ENCODE data around the gene HIPK2. TPM values are rescaled to one million over a fixed set of nuclear protein-coding genes. Genes with fewer than 3 reads are reported as not detected.

HIPK2 gene
- total RNA-seq, 2 donors from 2014 or later: 95.1 to 125 TPM

GRCh38 chr7:139694389-139694676 lies 83.5 kb downstream of the HIPK2 start:
- Mint-ChIP-seq H3K4me3 (no peak overlapping the region), H3K9me3 (no peaks in the 10 kb centered on the region), H3K27me3 (ENCODE audit: insufficient read depth) (no peaks in the 10 kb centered on the region), H3K36me3 (ENCODE audit: low read depth) (peaks cover 27% of the 10 kb centered on the region), H3K4me1 (peaks cover 9% of the 10 kb centered on the region), H3K27ac (no peak overlapping the region)
- Histone ChIP-seq H3K4me3 (ENCODE audit: low read length) (no peak overlapping the region), H3K27me3 (ENCODE audit: control insufficient read depth, insufficient read depth, low read length, poor library complexity, severe bottlenecking) (no peaks in the 10 kb centered on the region), H3K9me3 (ENCODE audit: control insufficient read depth, low read length) (no peaks in the 10 kb centered on the region), H3K9ac (ENCODE audit: extremely low read depth, low read length, poor library complexity, severe bottlenecking) (no peak overlapping the region), H3K27ac (ENCODE audit: low read depth, low read length) (no peak overlapping the region), H3K4me1 (ENCODE audit: control insufficient read depth, insufficient read depth, low read length) (no peaks in the 10 kb centered on the region), H3K36me3 (ENCODE audit: control insufficient read depth, insufficient read depth, low read length) (peaks cover 71% of the 10 kb centered on the region)
- 94 to 95% methylated on average over 6 to 8 of the region's 8 CpGs for WGBS, 2 experiments (ENCODE audit: insufficient coverage in 1 of 2, insufficient read length in 1 of 2)
- no peak for DNase-seq
- no peak for TF ChIP-seq CTCF (conservative IDR thresholded peaks at IDR 0.05)

GRCh38 chr7:139693651-139694388 lies 84.0 kb downstream of the HIPK2 start:
- no peak for TF ChIP-seq CTCF (conservative IDR thresholded peaks at IDR 0.05)
- Mint-ChIP-seq H3K9me3 (no peaks in the 10 kb centered on the region), H3K36me3 (ENCODE audit: low read depth) (peaks cover 30% of the 10 kb centered on the region), H3K27ac (no peak overlapping the region), H3K4me3 (no peak overlapping the region), H3K27me3 (ENCODE audit: insufficient read depth) (no peaks in the 10 kb centered on the region), H3K4me1 (peaks cover 9% of the 10 kb centered on the region)
- H3K36me3 ChIP-seq (ENCODE audit: control insufficient read depth, insufficient read depth, low read length): peaks cover 74% of the 10 kb centered on the region
- H3K4me1 ChIP-seq (ENCODE audit: control insufficient read depth, insufficient read depth, low read length): no peaks in the 10 kb centered on the region
- no peak for DNase-seq
- H3K27ac ChIP-seq (ENCODE audit: low read depth, low read length): no peak overlapping the region
- WGBS, 2 experiments (ENCODE audit: insufficient coverage in 1 of 2, insufficient read length in 1 of 2): 94 to 96% methylated on average over 4 to 7 of the region's 8 CpGs
- no peak overlapping the region for H3K9ac ChIP-seq (ENCODE audit: extremely low read depth, low read length, poor library complexity, severe bottlenecking)
- H3K4me3 ChIP-seq (ENCODE audit: low read length): no peak overlapping the region
- no peaks in the 10 kb centered on the region for H3K27me3 ChIP-seq (ENCODE audit: control insufficient read depth, insufficient read depth, low read length, poor library complexity, severe bottlenecking)
- H3K9me3 ChIP-seq (ENCODE audit: control insufficient read depth, low read length): no peaks in the 10 kb centered on the region

GRCh38 chr7:139692723-139693122 lies 85.1 kb downstream of the HIPK2 start:
- Mint-ChIP-seq H3K4me3 (no peak overlapping the region), H3K9me3 (no peaks in the 10 kb centered on the region), H3K36me3 (ENCODE audit: low read depth) (peaks cover 38% of the 10 kb centered on the region), H3K4me1 (peaks cover 9% of the 10 kb centered on the region), H3K27me3 (ENCODE audit: insufficient read depth) (no peaks in the 10 kb centered on the region), H3K27ac (no peak overlapping the region)
- no peaks in the 10 kb centered on the region for H3K27me3 ChIP-seq (ENCODE audit: control insufficient read depth, insufficient read depth, low read length, poor library complexity, severe bottlenecking)
- H3K4me3 ChIP-seq (ENCODE audit: low read length): no peak overlapping the region
- H3K9ac ChIP-seq (ENCODE audit: extremely low read depth, low read length, poor library complexity, severe bottlenecking): no peak overlapping the region
- H3K27ac ChIP-seq (ENCODE audit: low read depth, low read length): no peak overlapping the region
- H3K4me1 ChIP-seq (ENCODE audit: control insufficient read depth, insufficient read depth, low read length): no peaks in the 10 kb centered on the region
- peaks cover 1% of the 10 kb centered on the region for H3K9me3 ChIP-seq (ENCODE audit: control insufficient read depth, low read length)
- WGBS, 2 experiments (ENCODE audit: insufficient coverage in 1 of 2, insufficient read length in 1 of 2): 78 to 79% methylated on average over 6 of the region's 6 CpGs
- no peak for TF ChIP-seq CTCF (conservative IDR thresholded peaks at IDR 0.05)
- no peak for DNase-seq
- H3K36me3 ChIP-seq (ENCODE audit: control insufficient read depth, insufficient read depth, low read length): peaks cover 75% of the 10 kb centered on the region
